Naive thymus-derived CD4-positive, alpha-beta T cell (primary cell): ENCODE results near the gene SULF2. TPM values are rescaled to one million over a fixed set of nuclear protein-coding genes. Genes with fewer than 3 reads are reported as not detected.
A peak's percentile ranks its signal among the peaks of the same experiment; 100 is the strongest.
"Not testable (repeated sequence)": the region's sequence is repeated elsewhere in the genome, so short reads cannot be mapped to it uniquely, and the experiment has no call there.

Experiments used
- ATAC-seq: fragments of 150-1000 bp; cut with Tn5 transposase; 2 replicates; pipeline ENCODE4 v1.10.0; 2021; ENCODE audit warnings: mild to moderate bottlenecking, moderate library complexity
- CTCF ChIA-PET: fragments of 350-600 bp; sonication (Branson Sonifier 250); formaldehyde crosslinking; loops from one replicate; lab custom pipeline; 2021; ENCODE audit warnings: antibody characterized with exemption; lab: Charles Lee
- POLR2A ChIA-PET: fragments of 350-600 bp; sonication (Branson Sonifier 250); formaldehyde crosslinking; loops from one replicate; lab custom pipeline; 2021; ENCODE audit warnings: antibody characterized with exemption, inconsistent platforms; lab: Charles Lee
- DNase-seq, 9 donors: peaks; one replicate each; pipeline versions ENCODE4 v3.0.0 to v3.0.0-alpha.2; 2020 to 2022; ENCODE audit warnings: mixed read lengths in 1 of 9
- H3K27ac ChIP-seq: one replicate; pipeline ENCODE4 v1.7.0; 2013; ENCODE audit warnings: mild to moderate bottlenecking, low read depth, low read length, moderate library complexity
- H3K27me3 ChIP-seq, 2 donors: one replicate each; pipeline ENCODE4 v1.7.0; 2013; ENCODE audit warnings: low read length in 2 of 2, mild to moderate bottlenecking in 2 of 2, moderate library complexity in 2 of 2; ENCODE audit not compliant: control insufficient read depth in 2 of 2, insufficient read depth in 2 of 2
- H3K36me3 ChIP-seq, 3 experiments: 1 replicate in 2 of 3; 2 replicates in 1 of 3; pipeline ENCODE4 v1.7.0; 2013; ENCODE audit warnings: low read length in 3 of 3, mild to moderate bottlenecking in 3 of 3, moderate library complexity in 1 of 3; ENCODE audit not compliant: insufficient read depth in 3 of 3, control insufficient read depth in 2 of 3
- H3K4me1 ChIP-seq, 2 donors: one replicate each; pipeline ENCODE4 v1.7.0; 2013; ENCODE audit warnings: low read length in 2 of 2, mild to moderate bottlenecking in 2 of 2, moderate library complexity in 1 of 2; ENCODE audit not compliant: control insufficient read depth in 2 of 2, insufficient read depth in 2 of 2
- H3K4me3 ChIP-seq: 2 replicates; pipeline ENCODE4 v1.7.0; 2013; ENCODE audit warnings: mild to moderate bottlenecking, low read length
- H3K9me3 ChIP-seq, 3 experiments: 1 replicate in 2 of 3; 2 replicates in 1 of 3; pipeline ENCODE4 v1.7.0; 2013; ENCODE audit warnings: low read length in 3 of 3; ENCODE audit not compliant: control insufficient read depth in 2 of 3
- H3K27ac Mint-ChIP-seq, 9 donors: one replicate each; pipeline ENCODE4 v1.8.0; 2020 to 2022; ENCODE audit warnings: mixed read lengths in 9 of 9, mild to moderate bottlenecking in 8 of 9, moderate library complexity in 5 of 9, inconsistent platforms in 2 of 9
- H3K27me3 Mint-ChIP-seq, 5 donors: one replicate each; pipeline ENCODE4 v1.8.0; 2021 to 2022; ENCODE audit warnings: mixed read lengths in 5 of 5, mild to moderate bottlenecking in 1 of 5
- H3K36me3 Mint-ChIP-seq, 5 donors: one replicate each; pipeline ENCODE4 v1.8.0; 2020 to 2022; ENCODE audit warnings: mixed read lengths in 5 of 5, mild to moderate bottlenecking in 3 of 5, inconsistent platforms in 1 of 5
- H3K4me1 Mint-ChIP-seq, 7 donors: one replicate each; pipeline ENCODE4 v1.8.0; 2020 to 2022; ENCODE audit warnings: mixed read lengths in 7 of 7, mild to moderate bottlenecking in 3 of 7, inconsistent platforms in 1 of 7
- H3K4me3 Mint-ChIP-seq, 10 donors: one replicate each; pipeline ENCODE4 v1.8.0; 2020 to 2022; ENCODE audit warnings: mild to moderate bottlenecking in 10 of 10, mixed read lengths in 10 of 10, moderate library complexity in 6 of 10, inconsistent platforms in 2 of 10
- H3K9me3 Mint-ChIP-seq, 11 donors: one replicate each; pipeline ENCODE4 v1.8.0; 2020 to 2022; ENCODE audit warnings: mixed read lengths in 11 of 11, mild to moderate bottlenecking in 4 of 11, inconsistent platforms in 1 of 11, moderate library complexity in 1 of 11
- intact Hi-C, 2 donors: fragments of 100-400 bp; cut with micrococcal nuclease; formaldehyde crosslinking; loops; one replicate each; pipeline ENCODE4 v1.15.1; 2023
- polyA plus RNA-seq, 2 donors: library from polyadenylated mRNA; unstranded; fragments of 300-500 nt; fragmentation: Illumina TruSeq; gene quantifications; one replicate each; pipeline ENCODE4 v1.2.3, GENCODE V29; 2021
- total RNA-seq, 6 experiments: library from RNA in 5 of 6; stranded (reverse) in 5 of 6; gene quantifications; 1 replicate in 5 of 6; 2 replicates in 1 of 6; pipeline ENCODE4 v1.2.3 and lab custom pipeline; 2021 to 2026

The SULF2 gene
- total RNA-seq (100 to 1,000 TPM in 1 of 5 experiments, 10 to 100 TPM in 1, 1 to 10 TPM in 1, under 1 TPM in 2; 0.43 to 133 (median 1.5) TPM), polyA plus RNA-seq (1 to 10 TPM in 1 of 2 donors, under 1 TPM in 1; 0.60 to 3.6 TPM), total RNA-seq (lab: John Stamatoyannopoulos, UW) (not detected)

DNA sequence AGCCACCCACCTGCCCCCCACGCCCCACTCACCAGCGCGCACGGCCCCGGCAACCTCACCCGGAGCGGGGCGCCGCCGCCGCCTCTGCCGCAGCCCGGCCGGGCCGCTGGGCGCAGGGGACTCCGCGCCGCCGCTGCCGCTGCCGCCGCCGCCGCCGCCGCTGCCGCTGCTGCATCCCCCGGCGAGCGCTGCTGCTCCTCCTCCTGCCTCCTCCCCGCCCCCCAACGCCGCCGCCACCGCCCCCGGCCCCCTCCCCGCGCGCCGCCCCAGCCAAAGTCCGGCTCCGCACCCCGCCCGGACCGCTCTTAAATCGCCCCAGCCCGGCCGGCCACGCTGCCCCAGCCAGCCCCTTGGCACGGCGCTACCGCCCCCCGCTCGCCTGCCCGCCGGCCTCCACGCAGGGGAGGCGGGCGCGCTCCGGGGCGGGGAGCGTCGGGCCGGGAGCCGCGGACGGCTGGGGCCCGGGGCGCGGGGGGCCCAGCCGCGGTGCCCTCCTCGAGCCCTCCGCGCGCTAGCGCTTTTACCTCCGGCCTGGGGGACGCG lies at the start of gene SULF2:
SULF2 (minus strand) TSS at position 171 of the 543 bp plus-strand sequence. CDS start 28,118 bp downstream, outside the sequence.
- Histone ChIP-seq H3K9me3 (no peaks in the 10 kb centered on the region), H3K36me3 (no peaks in the 10 kb centered on the region), H3K4me1 (no peaks in the 10 kb centered on the region), H3K27ac (no peak within 1 kb of the TSS), H3K27me3 (peaks cover 0 to 14% of the 10 kb centered on the region in 2 donors), H3K4me3 (no peak within 1 kb of the TSS)
- intact Hi-C loops = loop anchor here in 1 of 2 donors (10.0 kb wide), 1 partner anchor 839 kb away; no protein-coding TSS in a partner anchor
- ChIA-PET POLR2A (no interaction called here), CTCF (no interaction called here)
- DNase-seq = no peak
- H3K9me3 Mint-ChIP-seq = no peaks in the 10 kb centered on the region
- peak within 1 kb of the TSS in 1 of 9 donors; percentile 5 for H3K27ac Mint-ChIP-seq
- H3K4me3 Mint-ChIP-seq = peak within 1 kb of the TSS; percentile 41 to 87 (median 78)
- peaks cover 0 to 3% (median 0%) of the 10 kb centered on the region in 5 donors for H3K36me3 Mint-ChIP-seq
- H3K27me3 Mint-ChIP-seq = peaks cover 58 to 71% (median 63%) of the 10 kb centered on the region in 5 donors
- peak; percentile 41 for ATAC-seq
- peaks cover 7 to 23% (median 17%) of the 10 kb centered on the region in 7 donors for H3K4me1 Mint-ChIP-seq

DNA sequence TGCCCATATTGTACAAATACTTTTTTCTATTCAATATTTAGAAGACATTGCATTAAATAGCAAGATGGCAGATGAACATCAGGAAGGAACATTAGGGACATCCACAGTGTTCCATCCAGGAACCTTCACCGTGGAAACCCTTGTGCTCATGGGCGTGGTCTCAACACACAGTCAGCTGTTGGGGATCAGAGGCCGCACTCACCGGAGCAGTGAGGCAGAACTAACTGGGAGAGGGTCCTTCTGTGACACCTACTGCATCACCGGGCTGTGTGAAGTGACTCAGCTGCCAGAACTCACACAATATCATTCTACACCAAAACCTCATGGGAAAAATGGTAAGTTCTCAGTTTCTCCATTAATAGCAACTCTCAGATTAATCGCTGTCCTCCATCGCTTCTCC lies 46.4 kb upstream of the SULF2 start:
- H3K4me1 ChIP-seq, H3K27me3 ChIP-seq, H3K27me3 Mint-ChIP-seq, H3K4me3 Mint-ChIP-seq, H3K27ac Mint-ChIP-seq, H3K27ac ChIP-seq, ATAC-seq, H3K9me3 Mint-ChIP-seq, H3K4me1 Mint-ChIP-seq, DNase-seq, H3K36me3 Mint-ChIP-seq, H3K36me3 ChIP-seq, CTCF ChIA-PET, H3K4me3 ChIP-seq, POLR2A ChIA-PET, H3K9me3 ChIP-seq: not testable (repeated sequence)
- intact Hi-C loops = loop anchor here in 1 of 2 donors (10.0 kb wide), 1 partner anchor 63 kb away; no protein-coding TSS in a partner anchor

DNA sequence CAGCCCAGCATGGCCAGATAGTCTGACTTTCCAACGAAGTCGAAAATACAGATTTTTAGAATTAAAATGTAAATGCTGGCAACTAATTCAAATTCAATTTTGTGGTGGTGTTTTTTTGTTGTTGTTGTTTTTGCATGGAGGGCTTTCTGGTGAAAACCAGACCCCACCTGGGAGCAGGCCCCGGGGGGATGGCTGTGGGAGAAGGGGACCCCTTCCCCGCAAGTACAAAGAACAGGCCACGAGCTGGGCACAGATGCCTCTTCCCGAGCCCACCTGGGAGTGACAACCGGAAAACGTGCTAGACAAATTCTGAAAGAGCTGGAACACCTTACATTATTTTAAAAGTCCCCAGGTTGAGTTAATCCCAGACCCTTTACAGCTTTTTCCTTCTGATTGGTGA lies 41.4 kb upstream of the SULF2 start:
- CTCF ChIA-PET = not testable (repeated sequence)

GRCh38 chr20:47826006-47826405 lies 40.7 kb upstream of the SULF2 start:
- H3K27me3 ChIP-seq, H3K4me1 ChIP-seq, H3K9me3 Mint-ChIP-seq, H3K4me1 Mint-ChIP-seq, H3K27me3 Mint-ChIP-seq, H3K27ac ChIP-seq, ATAC-seq, H3K36me3 Mint-ChIP-seq, H3K9me3 ChIP-seq, intact Hi-C loops, H3K4me3 ChIP-seq, H3K4me3 Mint-ChIP-seq, POLR2A ChIA-PET, DNase-seq, CTCF ChIA-PET, H3K36me3 ChIP-seq, H3K27ac Mint-ChIP-seq: not testable (repeated sequence)

More for the DNA sequence above, 41.4 kb upstream of the SULF2 start:
- H3K36me3 Mint-ChIP-seq, H3K27ac Mint-ChIP-seq, H3K4me3 Mint-ChIP-seq, DNase-seq, H3K27ac ChIP-seq, H3K4me1 Mint-ChIP-seq, H3K27me3 ChIP-seq, H3K36me3 ChIP-seq, H3K9me3 ChIP-seq, H3K4me3 ChIP-seq, H3K4me1 ChIP-seq, ATAC-seq, POLR2A ChIA-PET, intact Hi-C loops, H3K27me3 Mint-ChIP-seq, H3K9me3 Mint-ChIP-seq: not testable (repeated sequence)

GRCh38 chr20:47825011-47825762 lies 39.9 kb upstream of the SULF2 start:
- no peaks in the 10 kb centered on the region for H3K9me3 ChIP-seq
- peaks cover 0 to 9% (median 9%) of the 10 kb centered on the region in 5 donors for H3K27me3 Mint-ChIP-seq
- H3K27ac ChIP-seq = no peak overlapping the region
- intact Hi-C loops = no loop called here
- H3K4me3 Mint-ChIP-seq = no peak overlapping the region
- no peaks in the 10 kb centered on the region for H3K27me3 ChIP-seq
- CTCF ChIA-PET = no interaction called here
- no peaks in the 10 kb centered on the region for H3K9me3 Mint-ChIP-seq
- DNase-seq (no peak), ATAC-seq (no peak)
- no peak overlapping the region for H3K4me3 ChIP-seq
- POLR2A ChIA-PET = no interaction called here
- H3K4me1 ChIP-seq = no peaks in the 10 kb centered on the region
- no peaks in the 10 kb centered on the region for H3K4me1 Mint-ChIP-seq
- no peaks in the 10 kb centered on the region for H3K36me3 ChIP-seq
- H3K27ac Mint-ChIP-seq = no peak overlapping the region
- no peaks in the 10 kb centered on the region for H3K36me3 Mint-ChIP-seq

- H3K4me1 Mint-ChIP-seq, POLR2A ChIA-PET, H3K4me1 ChIP-seq, CTCF ChIA-PET, DNase-seq, H3K27ac ChIP-seq, intact Hi-C loops, H3K36me3 Mint-ChIP-seq, H3K4me3 ChIP-seq, ATAC-seq, H3K27ac Mint-ChIP-seq, H3K36me3 ChIP-seq, H3K27me3 ChIP-seq, H3K9me3 ChIP-seq, H3K9me3 Mint-ChIP-seq, H3K4me3 Mint-ChIP-seq: not testable (repeated sequence)
- H3K27me3 Mint-ChIP-seq = peaks cover 5 to 14% (median 13%) of the 10 kb centered on the region in 5 donors
Observed at GRCh38 chr20:47823941-47824340, 38.7 kb upstream of the SULF2 start.
